Liver (tissue), 3 donors: ENCODE measurements around the gene BMS1.

Experiments
- ATF3 ChIP-seq: IDR thresholded peaks from 2 replicates; pipeline ENCODE4 v1.6.1; 2016; ENCODE audit warnings: antibody characterized with exemption
- CTCF ChIP-seq: fragments of 150-350 bp; IDR thresholded peaks from 2 replicates; pipeline ENCODE4 v1.5.1; 2017; ENCODE audit warnings: improper control_type of control experiment, low read depth, low read length; ENCODE audit not compliant: missing input control
- FOXA1 ChIP-seq: IDR thresholded peaks from 2 replicates; pipeline ENCODE4 v1.6.1; 2016; ENCODE audit warnings: antibody characterized with exemption
- FOXA2 ChIP-seq: IDR thresholded peaks from 2 replicates; pipeline ENCODE4 v1.6.1; 2016; ENCODE audit warnings: antibody characterized with exemption
- TAF1 ChIP-seq: conservative IDR thresholded peaks from 2 replicates; pipeline ENCODE4 v1.6.1; 2016; ENCODE audit warnings: antibody characterized with exemption, mild to moderate bottlenecking
- ZBTB33 ChIP-seq: IDR thresholded peaks from 2 replicates; pipeline ENCODE4 v1.6.1; 2016; ENCODE audit warnings: antibody characterized with exemption
- donor health status: healthy.
- donor health status: healthy.

- no peak for TF ChIP-seq CTCF
- no peak for TF ChIP-seq ZBTB33
- TF ChIP-seq TAF1: no peak
- no peak for TF ChIP-seq FOXA1
- no peak for TF ChIP-seq ATF3
- no peak for TF ChIP-seq FOXA2
These were observed 13.9 kb upstream of the BMS1 start for GRCh38 chr10:42768581-42769152.
